ENCODE measurements around the gene RIMOC1.

DNA sequence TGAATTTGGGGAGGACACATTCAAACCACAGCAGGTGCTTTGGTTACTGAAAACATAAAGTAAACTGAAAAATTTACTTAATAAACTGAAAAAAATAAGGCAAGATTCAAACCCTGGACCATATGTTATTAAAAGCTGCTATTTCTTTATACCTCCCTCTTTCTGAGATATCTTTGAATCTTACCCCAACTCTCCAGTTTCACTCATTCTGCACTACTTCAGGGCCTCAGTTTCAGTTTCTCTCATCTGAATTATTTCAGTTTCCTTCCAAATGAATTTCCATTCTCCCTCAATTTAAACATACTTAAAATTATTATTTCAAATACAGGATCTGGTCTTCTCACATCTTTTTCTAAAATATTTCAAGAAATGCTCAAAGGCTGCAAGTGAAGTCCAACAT is 29.0 kb upstream of the RIMOC1 start:
- TF ChIP-seq, protein P1, sequence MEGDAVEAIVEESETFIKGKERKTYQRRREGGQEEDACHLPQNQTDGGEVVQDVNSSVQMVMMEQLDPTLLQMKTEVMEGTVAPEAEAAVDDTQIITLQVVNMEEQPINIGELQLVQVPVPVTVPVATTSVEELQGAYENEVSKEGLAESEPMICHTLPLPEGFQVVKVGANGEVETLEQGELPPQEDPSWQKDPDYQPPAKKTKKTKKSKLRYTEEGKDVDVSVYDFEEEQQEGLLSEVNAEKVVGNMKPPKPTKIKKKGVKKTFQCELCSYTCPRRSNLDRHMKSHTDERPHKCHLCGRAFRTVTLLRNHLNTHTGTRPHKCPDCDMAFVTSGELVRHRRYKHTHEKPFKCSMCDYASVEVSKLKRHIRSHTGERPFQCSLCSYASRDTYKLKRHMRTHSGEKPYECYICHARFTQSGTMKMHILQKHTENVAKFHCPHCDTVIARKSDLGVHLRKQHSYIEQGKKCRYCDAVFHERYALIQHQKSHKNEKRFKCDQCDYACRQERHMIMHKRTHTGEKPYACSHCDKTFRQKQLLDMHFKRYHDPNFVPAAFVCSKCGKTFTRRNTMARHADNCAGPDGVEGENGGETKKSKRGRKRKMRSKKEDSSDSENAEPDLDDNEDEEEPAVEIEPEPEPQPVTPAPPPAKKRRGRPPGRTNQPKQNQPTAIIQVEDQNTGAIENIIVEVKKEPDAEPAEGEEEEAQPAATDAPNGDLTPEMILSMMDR (conservative IDR thresholded peaks at IDR 0.05), result no peak
- TF ChIP-seq ZFX (IDR thresholded peaks at IDR 0.05), result no peak

All from C4-2B (cell line).